Measurements from ENCODE around the gene GPN2. TPM values are rescaled to one million over a fixed set of nuclear protein-coding genes. Genes with fewer than 3 reads are reported as not detected.

Gene GPN2
- total and polyA plus RNA-seq, 2 donors (not counting 1 experiment from before 2014, with no cell fraction given): 15.2 to 43.5 TPM

GRCh38 chr1:26936823-26937222, 46.7 kb upstream of the GPN2 start:
- no peak for ATAC-seq (ENCODE audit: low read depth)

GRCh38 chr1:26932531-26932930, 42.4 kb upstream of the GPN2 start:
- peak; percentile 91 for ATAC-seq (ENCODE audit: low read depth)
- Histone ChIP-seq H3K27ac (ENCODE audit: low read length in 2 of 2) (peak overlapping the region in 1 of 2 donors; percentile 12), H3K4me1 (ENCODE audit: control insufficient read depth in 2 of 2, insufficient read depth in 2 of 2, low read length in 2 of 2) (peaks cover 7 to 12% of the 10 kb centered on the region in 2 donors), H4K20me1 (ENCODE audit: control insufficient read depth, insufficient read depth, low read length, poor library complexity, severe bottlenecking) (peaks cover 17% of the 10 kb centered on the region), H3K79me2 (ENCODE audit: control insufficient read depth, insufficient read depth, low read length) (peaks cover 42% of the 10 kb centered on the region), H3K9ac (ENCODE audit: low read length) (no peak overlapping the region), H3K4me3 (ENCODE audit: control extremely low read depth in 1 of 5, extremely low read depth in 1 of 5, insufficient read depth in 1 of 5, low read depth in 2 of 5, low read length in 4 of 5) (no peak overlapping the region), H3K9me3 (ENCODE audit: control extremely low read depth in 1 of 3, control insufficient read depth in 2 of 3, insufficient read depth in 1 of 3, low read length in 2 of 3) (no peaks in the 10 kb centered on the region), H3K36me3 (replicated peaks in 1 of 2; ENCODE audit: control extremely low read depth in 1 of 2, control insufficient read depth in 1 of 2, extremely low read depth in 1 of 2, insufficient read depth in 2 of 2, low read length in 1 of 2) (peaks cover 0 to 31% of the 10 kb centered on the region in 2 experiments), H3K27me3 (replicated peaks in 1 of 4; ENCODE audit: control extremely low read depth in 1 of 4, control insufficient read depth in 3 of 4, insufficient read depth in 4 of 4, low read length in 3 of 4) (no peaks in the 10 kb centered on the region), H2AFZ (ENCODE audit: insufficient read depth, low read depth, low read length, poor library complexity, severe bottlenecking) (no peak overlapping the region), H3K4me2 (replicated peaks; ENCODE audit: low read depth, low read length, poor library complexity, severe bottlenecking) (peak overlapping the region; percentile 18)
- peaks cover 11% of the 10 kb centered on the region for H3K4me1 Mint-ChIP-seq
- peak; percentile 68 for DNase-seq
- peak overlapping the region; percentile 69 for H3K27ac Mint-ChIP-seq
- POLR2A ChIA-PET: no interaction called here
- CTCF ChIA-PET: interaction anchor here (0.6 kb wide), 1 partner anchor 250 kb away, joined by 4 read pairs; no protein-coding TSS in a partner anchor
- TF ChIP-seq CTCF (IDR thresholded peaks at IDR 0.05): no peak
- TF ChIP-seq EZH2 (IDR thresholded peaks at IDR 0.05; ENCODE audit: borderline replicate concordance, insufficient read depth, low read depth, low read length, poor library complexity, severe bottlenecking): no peak
- intact Hi-C loops (cut with micrococcal nuclease): no loop called here
- no peaks in the 10 kb centered on the region for H3K9me3 Mint-ChIP-seq (ENCODE audit: insufficient read depth)
- H3K27me3 Mint-ChIP-seq: no peaks in the 10 kb centered on the region
- WGBS (ENCODE audit: insufficient coverage): no CpG with 5 or more reads among the region's 3 CpGs
- peak overlapping the region; percentile 9 for H3K4me3 Mint-ChIP-seq

More at GRCh38 chr1:26936823-26937222, 46.7 kb upstream of the GPN2 start:
- Mint-ChIP-seq H3K27ac (no peak overlapping the region), H3K4me3 (no peak overlapping the region), H3K4me1 (peaks cover 13% of the 10 kb centered on the region), H3K27me3 (no peaks in the 10 kb centered on the region), H3K9me3 (ENCODE audit: insufficient read depth) (no peaks in the 10 kb centered on the region)
- intact Hi-C loops (cut with micrococcal nuclease): no loop called here
- TF ChIP-seq EZH2 (IDR thresholded peaks at IDR 0.05; ENCODE audit: borderline replicate concordance, insufficient read depth, low read depth, low read length, poor library complexity, severe bottlenecking) (no peak), CTCF (IDR thresholded peaks at IDR 0.05) (no peak)
- Histone ChIP-seq H3K4me2 (replicated peaks; ENCODE audit: low read depth, low read length, poor library complexity, severe bottlenecking) (no peak overlapping the region), H3K79me2 (ENCODE audit: control insufficient read depth, insufficient read depth, low read length) (peaks cover 49% of the 10 kb centered on the region), H3K9me3 (ENCODE audit: control extremely low read depth in 1 of 3, control insufficient read depth in 2 of 3, insufficient read depth in 1 of 3, low read length in 2 of 3) (no peaks in the 10 kb centered on the region), H3K4me1 (ENCODE audit: control insufficient read depth in 2 of 2, insufficient read depth in 2 of 2, low read length in 2 of 2) (peaks cover 7 to 12% of the 10 kb centered on the region in 2 donors), H3K4me3 (ENCODE audit: control extremely low read depth in 1 of 5, extremely low read depth in 1 of 5, insufficient read depth in 1 of 5, low read depth in 2 of 5, low read length in 4 of 5) (no peak overlapping the region), H3K9ac (ENCODE audit: low read length) (no peak overlapping the region), H2AFZ (ENCODE audit: insufficient read depth, low read depth, low read length, poor library complexity, severe bottlenecking) (no peak overlapping the region), H3K27ac (ENCODE audit: low read length in 2 of 2) (no peak overlapping the region), H4K20me1 (ENCODE audit: control insufficient read depth, insufficient read depth, low read length, poor library complexity, severe bottlenecking) (peaks cover 25% of the 10 kb centered on the region), H3K27me3 (replicated peaks in 1 of 4; ENCODE audit: control extremely low read depth in 1 of 4, control insufficient read depth in 3 of 4, insufficient read depth in 4 of 4, low read length in 3 of 4) (no peaks in the 10 kb centered on the region), H3K36me3 (replicated peaks in 1 of 2; ENCODE audit: control extremely low read depth in 1 of 2, control insufficient read depth in 1 of 2, extremely low read depth in 1 of 2, insufficient read depth in 2 of 2, low read length in 1 of 2) (peaks cover 0 to 37% of the 10 kb centered on the region in 2 experiments)
- 100% methylated on average over 3 of the region's 6 CpGs for WGBS (ENCODE audit: insufficient coverage)
- ChIA-PET CTCF (no interaction called here), POLR2A (no interaction called here)
- DNase-seq: no peak

All from B cell (primary cell).